Keratinocyte (primary cell): ENCODE data around the gene RIMKLA. TPM values are rescaled to one million over a fixed set of nuclear protein-coding genes. Genes with fewer than 3 reads are reported as not detected.

ENCODE experiments used
- DNase-seq: peaks from one replicate; pipeline ENCODE4 v3.0.0-alpha.2; 2011; ENCODE audit warnings: low read depth, missing footprints, low spot score
- FAIRE-seq: peaks from 2 replicates; lab custom pipeline; 2011; peaks lifted over from hg19 to GRCh38; lab: Jason Lieb, UNC
- H2AFZ ChIP-seq: 2 replicates; pipeline ENCODE4 v1.6.0; 2012; ENCODE audit warnings: low read length, control low read depth, inconsistent platforms; ENCODE audit not compliant: control insufficient read depth
- H3K27ac ChIP-seq: 2 replicates; pipeline ENCODE4 v1.5.1; 2011; ENCODE audit warnings: low read length; ENCODE audit not compliant: control insufficient read depth, insufficient read depth
- H3K27me3 ChIP-seq: 3 replicates; pipeline ENCODE4 v1.6.0; 2011; ENCODE audit warnings: low read length; ENCODE audit not compliant: control insufficient read depth, insufficient read depth; ENCODE audit errors: extremely low read depth
- H3K36me3 ChIP-seq, 2 experiments: 2 replicates in 1 of 2; 3 replicates in 1 of 2; pipeline ENCODE4 v1.5.1; 2011; ENCODE audit warnings: low read length in 2 of 2, mild to moderate bottlenecking in 1 of 2; ENCODE audit not compliant: control insufficient read depth in 2 of 2, insufficient read depth in 2 of 2; ENCODE audit errors: extremely low read depth in 1 of 2
- H3K4me1 ChIP-seq: 3 replicates; pipeline ENCODE4 v1.5.1; 2011; ENCODE audit warnings: low read length; ENCODE audit not compliant: control insufficient read depth, insufficient read depth; ENCODE audit errors: extremely low read depth
- H3K4me2 ChIP-seq: 3 replicates; pipeline ENCODE4 v1.6.0; 2011; ENCODE audit warnings: low read depth, low read length; ENCODE audit not compliant: control insufficient read depth, insufficient read depth; ENCODE audit errors: extremely low read depth
- H3K4me3 ChIP-seq, 3 experiments: fragments of 200-600 bp in 1 of 3; sonication (generic) in 1 of 3; 2 replicates in 2 of 3; 3 replicates in 1 of 3; pipeline ENCODE4 v1.5.1; 2011 to 2016; ENCODE audit warnings: low read length in 3 of 3, mild to moderate bottlenecking in 3 of 3, control low read depth in 2 of 3, inconsistent platforms in 1 of 3, low read depth in 1 of 3, mixed read lengths in 1 of 3, mixed run types in 1 of 3, moderate library complexity in 1 of 3; ENCODE audit not compliant: control insufficient read depth in 2 of 3, insufficient read depth in 2 of 3; ENCODE audit errors: extremely low read depth in 1 of 3
- H3K79me2 ChIP-seq: 2 replicates; pipeline ENCODE4 v1.6.0; 2012; ENCODE audit warnings: low read length; ENCODE audit not compliant: control insufficient read depth, insufficient read depth
- H3K9ac ChIP-seq: 3 replicates; pipeline ENCODE4 v1.6.0; 2011; ENCODE audit warnings: low read length; ENCODE audit not compliant: control insufficient read depth, insufficient read depth; ENCODE audit errors: extremely low read depth
- H3K9me1 ChIP-seq: 3 replicates; pipeline ENCODE4 v1.6.0; 2011; ENCODE audit warnings: low read length; ENCODE audit not compliant: control insufficient read depth, insufficient read depth; ENCODE audit errors: extremely low read depth
- H3K9me3 ChIP-seq: 2 replicates; pipeline ENCODE4 v1.5.1; 2012; ENCODE audit warnings: low read depth, low read length; ENCODE audit not compliant: control insufficient read depth
- H4K20me1 ChIP-seq: 3 replicates; pipeline ENCODE4 v1.6.0; 2011; ENCODE audit warnings: low read length; ENCODE audit not compliant: control insufficient read depth, insufficient read depth; ENCODE audit errors: extremely low read depth
- EZH2 ChIP-seq: IDR thresholded peaks from one replicate; pipeline ENCODE4 v1.6.1; 2012; ENCODE audit warnings: inconsistent platforms, mild to moderate bottlenecking, low read length, moderate library complexity
- dilution Hi-C: fragments of 300-500 bp; cut with MboI; formaldehyde crosslinking; loops from one replicate; pipeline ENCODE4 v1.7.0; 2020; ENCODE audit warnings: low sequenced_read_pairs; ENCODE audit not compliant: extremely low pct_ligation_motif_present
- polyA plus RNA-seq, 5 experiments: library from polyadenylated mRNA; depleted of rRNA in 3 of 5; stranded (reverse) in 3 of 5; stranded (forward) in 1 of 5; unstranded in 1 of 5; fragments of >200 nt; gene quantifications; 1 replicate in 1 of 5; 2 replicates in 3 of 5; 3 replicates in 1 of 5; pipeline versions ENCODE4 v1.2.1 to v1.2.3, GENCODE V29; 2011 to 2012; ENCODE audit warnings: missing spikeins in 2 of 5, low read depth in 1 of 5, low replicate concordance in 1 of 5
- TF ChIP-seq, protein P1 (sequence below), 3 experiments: IDR thresholded peaks in 1 of 3; conservative IDR thresholded peaks in 1 of 3; optimal IDR thresholded peaks in 1 of 3; 2 replicates in 2 of 3; 3 replicates in 1 of 3; pipeline versions ENCODE3 to v1.5.1; 2011; ENCODE audit warnings: low read length in 3 of 3, mild to moderate bottlenecking in 3 of 3, moderate library complexity in 2 of 3, control low read depth in 1 of 3, inconsistent platforms in 1 of 3; ENCODE audit not compliant: insufficient read depth in 2 of 3; ENCODE audit errors: extremely low read depth in 1 of 3

The RIMKLA gene
- polyA plus RNA-seq, 1 donor (not counting 4 experiments of a cell fraction or from before 2014, with no cell fraction given): not detected

DNA sequence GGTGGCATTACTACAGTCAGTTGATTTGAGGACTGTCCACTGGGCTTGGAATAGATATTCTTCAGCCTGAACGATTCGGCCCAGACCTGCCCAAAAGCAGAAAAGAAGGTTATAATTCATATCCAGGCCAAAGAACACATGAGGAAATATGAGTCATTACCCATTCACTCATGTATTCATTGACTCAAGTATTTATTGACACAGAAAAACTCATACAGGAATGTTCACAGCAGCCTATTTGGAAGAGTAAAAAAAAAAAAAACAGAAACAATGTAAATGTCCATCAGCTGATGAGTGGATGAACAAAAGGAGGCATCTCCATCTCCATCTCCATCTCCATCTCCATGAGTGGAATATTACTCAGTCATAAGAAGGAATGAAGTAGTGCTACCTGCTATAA, 59.3 kb downstream of the RIMKLA start:
- H2AFZ ChIP-seq: no peak overlapping the region
- peaks cover 8% of the 10 kb centered on the region for H3K4me1 ChIP-seq
- no peaks in the 10 kb centered on the region for H3K9me3 ChIP-seq
- H3K27me3 ChIP-seq: no peaks in the 10 kb centered on the region
- H4K20me1 ChIP-seq: no peaks in the 10 kb centered on the region
- no peak overlapping the region for H3K27ac ChIP-seq
- dilution Hi-C loops: no loop called here
- H3K9ac ChIP-seq: no peak overlapping the region
- FAIRE-seq (peak; percentile 90), DNase-seq (no peak)
- no peak overlapping the region for H3K4me3 ChIP-seq
- no peaks in the 10 kb centered on the region for H3K36me3 ChIP-seq
- TF ChIP-seq, protein P1, sequence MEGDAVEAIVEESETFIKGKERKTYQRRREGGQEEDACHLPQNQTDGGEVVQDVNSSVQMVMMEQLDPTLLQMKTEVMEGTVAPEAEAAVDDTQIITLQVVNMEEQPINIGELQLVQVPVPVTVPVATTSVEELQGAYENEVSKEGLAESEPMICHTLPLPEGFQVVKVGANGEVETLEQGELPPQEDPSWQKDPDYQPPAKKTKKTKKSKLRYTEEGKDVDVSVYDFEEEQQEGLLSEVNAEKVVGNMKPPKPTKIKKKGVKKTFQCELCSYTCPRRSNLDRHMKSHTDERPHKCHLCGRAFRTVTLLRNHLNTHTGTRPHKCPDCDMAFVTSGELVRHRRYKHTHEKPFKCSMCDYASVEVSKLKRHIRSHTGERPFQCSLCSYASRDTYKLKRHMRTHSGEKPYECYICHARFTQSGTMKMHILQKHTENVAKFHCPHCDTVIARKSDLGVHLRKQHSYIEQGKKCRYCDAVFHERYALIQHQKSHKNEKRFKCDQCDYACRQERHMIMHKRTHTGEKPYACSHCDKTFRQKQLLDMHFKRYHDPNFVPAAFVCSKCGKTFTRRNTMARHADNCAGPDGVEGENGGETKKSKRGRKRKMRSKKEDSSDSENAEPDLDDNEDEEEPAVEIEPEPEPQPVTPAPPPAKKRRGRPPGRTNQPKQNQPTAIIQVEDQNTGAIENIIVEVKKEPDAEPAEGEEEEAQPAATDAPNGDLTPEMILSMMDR (optimal IDR thresholded peaks at IDR 0.05 in 1 of 3, IDR thresholded peaks at IDR 0.05 in 1 of 3, conservative IDR thresholded peaks at IDR 0.05 in 1 of 3; ENCODE audit: extremely low read depth in 1 of 3, insufficient read depth in 2 of 3, low read length in 3 of 3): no peak
- no peak for TF ChIP-seq EZH2
- H3K4me2 ChIP-seq: peak overlapping the region; percentile 54
- H3K9me1 ChIP-seq: no peaks in the 10 kb centered on the region
- no peaks in the 10 kb centered on the region for H3K79me2 ChIP-seq

DNA sequence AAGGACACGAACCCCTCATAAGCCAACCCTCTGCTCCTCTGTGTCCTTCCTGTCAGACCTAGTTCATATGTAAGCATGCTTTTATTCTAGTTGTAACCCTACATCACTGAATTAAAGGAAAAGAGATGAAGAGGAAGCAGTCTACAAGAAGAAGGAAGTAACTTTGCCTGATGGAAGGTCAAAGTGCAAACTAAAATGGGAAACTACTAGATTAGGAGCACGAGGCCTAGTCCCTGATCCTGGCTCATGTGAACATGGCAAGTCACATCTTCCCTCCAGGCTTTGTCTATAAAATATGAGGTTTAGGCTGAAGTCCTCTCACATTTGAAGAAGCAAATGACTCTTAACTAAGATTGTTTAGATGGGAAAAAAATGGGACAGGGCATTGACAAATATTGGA, 62.1 kb downstream of the RIMKLA start:
- Histone ChIP-seq H3K9me3 (no peaks in the 10 kb centered on the region), H3K9ac (no peak overlapping the region), H3K27me3 (no peaks in the 10 kb centered on the region), H3K4me2 (no peak overlapping the region), H3K4me3 (no peak overlapping the region), H3K4me1 (peaks cover 8% of the 10 kb centered on the region), H4K20me1 (no peaks in the 10 kb centered on the region), H2AFZ (no peak overlapping the region), H3K36me3 (no peaks in the 10 kb centered on the region), H3K27ac (no peak overlapping the region), H3K79me2 (no peaks in the 10 kb centered on the region), H3K9me1 (no peaks in the 10 kb centered on the region)
- DNase-seq (no peak), FAIRE-seq (no peak)
- dilution Hi-C loops: no loop called here
- TF ChIP-seq EZH2: no peak
- TF ChIP-seq, protein P1 (optimal IDR thresholded peaks at IDR 0.05 in 1 of 3, IDR thresholded peaks at IDR 0.05 in 1 of 3, conservative IDR thresholded peaks at IDR 0.05 in 1 of 3; ENCODE audit: extremely low read depth in 1 of 3, insufficient read depth in 2 of 3, low read length in 3 of 3): no peak
